GM21717 (cell line): ENCODE measurements around the gene SLC36A1.
A peak's percentile ranks its signal among the peaks of the same experiment; 100 is the strongest.

Experiments
- ATAC-seq: cut with Tn5 transposase; IDR thresholded peaks from one replicate; pipeline ENCODE4 v1.9.1; 2021; ENCODE audit warnings: mild to moderate bottlenecking, moderate library complexity; ENCODE audit not compliant: unreplicated experiment

Gene SLC36A1

DNA sequence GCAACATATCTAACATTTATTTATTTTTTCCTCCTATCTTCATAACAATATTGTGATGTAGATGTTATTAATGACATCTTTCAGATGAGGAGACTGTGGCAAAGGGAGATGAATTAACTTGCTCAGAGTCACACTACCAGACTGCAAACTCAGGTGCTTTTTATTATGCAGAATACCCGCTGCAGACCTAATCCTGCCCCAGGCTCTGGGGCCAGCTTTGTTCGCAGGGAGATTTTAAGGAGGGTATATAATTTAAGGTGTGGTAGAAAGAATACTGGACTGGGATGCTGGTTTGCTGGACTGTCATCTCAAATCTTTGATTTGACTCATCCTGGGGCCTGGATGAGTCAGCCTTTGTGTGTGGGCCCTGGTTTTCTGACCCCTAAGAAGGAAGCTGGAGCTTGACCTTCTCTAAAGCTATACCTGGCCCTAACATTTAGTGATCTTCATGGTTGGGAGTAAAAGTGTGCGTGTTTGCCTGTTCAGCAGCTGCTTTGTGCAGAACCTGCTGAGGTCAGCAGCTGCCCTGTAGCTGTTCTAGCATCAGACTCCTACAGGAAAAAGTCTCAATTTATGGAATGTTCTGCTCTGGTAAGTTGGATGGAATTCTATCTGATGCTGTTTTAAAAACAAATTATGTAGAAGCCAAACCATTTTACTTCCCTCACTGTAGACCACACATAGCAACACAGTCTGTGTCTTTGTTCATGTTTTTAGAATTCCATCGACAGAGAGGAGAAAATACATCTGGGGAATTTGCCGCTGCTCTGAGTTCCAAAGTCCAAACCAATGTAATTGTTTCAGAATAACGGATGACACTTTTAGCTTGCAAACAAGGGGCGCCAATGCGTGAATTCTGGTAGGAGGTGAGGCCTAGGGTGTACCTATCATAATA lies 4.5 kb downstream of the SLC36A1 start:
- peak; percentile 51 for ATAC-seq

GRCh38 chr5:151454166-151454565 lies 6.8 kb downstream of the SLC36A1 start:
- ATAC-seq = no peak

DNA sequence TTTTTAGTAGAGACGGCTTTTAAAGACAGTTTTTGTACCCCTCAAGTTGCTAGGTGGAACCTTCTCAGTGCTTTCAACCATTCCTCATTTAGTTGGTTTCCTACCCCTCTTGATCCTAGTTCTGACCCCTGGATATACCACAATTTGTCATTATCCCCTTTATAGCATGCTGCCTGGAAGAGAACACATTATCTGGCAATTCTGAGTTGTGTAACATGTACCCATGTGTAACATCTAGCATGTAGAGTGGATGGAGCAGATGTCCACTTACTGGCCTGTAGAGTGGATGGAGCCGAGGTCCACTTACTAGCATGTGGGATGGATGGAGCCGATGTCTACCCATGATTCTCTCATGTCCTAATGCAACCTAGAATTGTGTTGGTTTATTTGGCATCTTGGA lies 7.5 kb downstream of the SLC36A1 start:
- ATAC-seq = no peak

- no peak for ATAC-seq
Observed at GRCh38 chr5:151456321-151456940, 9.0 kb downstream of the SLC36A1 start.

DNA sequence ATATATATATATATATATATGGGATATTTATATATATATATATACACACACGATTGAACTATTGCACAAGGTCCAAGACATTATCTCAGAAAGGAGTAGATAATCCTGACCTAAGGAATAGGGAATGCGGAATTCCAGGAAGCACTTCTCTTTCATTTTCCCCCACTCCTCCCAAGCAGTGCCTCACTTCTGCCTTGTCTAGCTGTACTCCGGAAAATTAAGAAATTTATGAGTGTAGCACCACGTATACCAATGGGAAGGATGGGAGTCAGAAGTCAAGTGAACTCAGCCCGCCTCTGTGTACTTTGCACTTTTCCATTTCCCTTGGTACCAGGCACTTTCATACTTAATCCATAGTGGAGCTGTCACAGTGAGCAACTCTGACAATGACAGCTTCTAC lies 10.9 kb downstream of the SLC36A1 start:
- no peak for ATAC-seq

DNA sequence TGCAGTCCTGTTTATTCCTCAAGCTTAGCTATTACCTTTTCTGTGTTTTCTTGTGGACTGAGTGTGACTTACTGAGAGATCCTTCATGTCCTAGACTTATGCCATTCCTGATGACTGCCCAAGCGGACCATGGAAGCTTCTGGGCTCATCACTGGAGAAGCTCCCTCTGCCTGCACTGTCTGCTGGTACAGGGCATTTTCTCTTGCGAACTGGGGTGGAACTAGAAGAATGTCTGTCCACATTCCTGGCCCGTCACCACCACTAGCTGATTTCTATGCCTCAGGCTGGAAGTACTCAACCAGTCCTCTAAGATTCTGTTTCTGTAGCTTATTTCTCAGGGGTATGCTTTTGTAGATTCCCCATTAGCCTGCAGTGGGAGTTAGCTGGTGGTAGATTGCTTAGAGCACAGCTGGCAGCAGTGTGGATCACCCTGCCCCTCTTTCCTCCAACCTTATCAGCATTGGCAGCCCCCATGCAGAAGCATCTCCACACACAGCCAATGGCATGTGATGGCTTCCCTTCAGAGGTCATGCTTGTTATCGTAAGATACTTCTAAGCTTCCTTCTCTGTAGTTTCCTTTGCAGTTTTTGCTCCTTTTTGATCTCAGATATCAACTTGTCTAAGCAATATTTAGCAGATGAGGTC lies 12.4 kb downstream of the SLC36A1 start:
- ATAC-seq = no peak

DNA sequence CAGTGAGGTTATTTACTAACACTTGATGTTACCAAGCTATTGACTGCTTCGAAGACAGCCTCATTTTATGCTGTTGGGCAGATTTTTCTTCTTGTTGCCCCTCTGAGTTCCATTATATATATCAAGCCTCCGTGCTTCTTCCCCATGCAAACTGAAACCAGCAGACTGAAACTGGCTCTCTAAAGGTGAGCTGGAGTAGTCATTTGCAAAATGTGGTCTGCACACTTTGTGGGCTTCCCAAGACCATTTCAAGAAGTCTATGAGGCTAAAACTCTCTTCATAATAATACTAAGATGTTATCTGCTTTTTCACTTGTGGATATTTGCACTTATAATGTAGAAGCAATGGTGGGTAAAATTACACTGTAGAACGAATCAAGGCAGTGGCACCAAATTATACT lies 13.9 kb downstream of the SLC36A1 start:
- peak; percentile 95 for ATAC-seq

GRCh38 chr5:151463137-151464029 lies 16.0 kb downstream of the SLC36A1 start:
- ATAC-seq = no peak

DNA sequence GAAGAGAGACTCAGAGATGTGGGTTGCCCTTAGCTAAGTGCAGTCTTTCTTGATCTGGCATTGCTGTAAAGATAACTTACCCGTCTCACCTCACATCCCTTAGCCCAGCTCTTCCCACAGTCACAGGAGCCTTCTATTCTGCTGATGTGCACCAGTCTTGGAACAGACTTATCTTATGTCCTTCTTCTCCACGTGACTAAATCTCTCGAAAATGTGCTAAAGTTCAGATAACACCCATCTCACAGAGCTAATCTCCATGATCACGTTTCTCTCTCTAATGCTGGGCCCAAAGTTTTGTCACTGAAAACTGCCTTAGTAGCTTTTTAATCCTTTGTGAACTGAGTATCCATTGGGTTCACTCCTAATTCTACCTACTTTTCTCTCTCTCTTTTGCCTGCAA lies 16.7 kb downstream of the SLC36A1 start:
- no peak for ATAC-seq

DNA sequence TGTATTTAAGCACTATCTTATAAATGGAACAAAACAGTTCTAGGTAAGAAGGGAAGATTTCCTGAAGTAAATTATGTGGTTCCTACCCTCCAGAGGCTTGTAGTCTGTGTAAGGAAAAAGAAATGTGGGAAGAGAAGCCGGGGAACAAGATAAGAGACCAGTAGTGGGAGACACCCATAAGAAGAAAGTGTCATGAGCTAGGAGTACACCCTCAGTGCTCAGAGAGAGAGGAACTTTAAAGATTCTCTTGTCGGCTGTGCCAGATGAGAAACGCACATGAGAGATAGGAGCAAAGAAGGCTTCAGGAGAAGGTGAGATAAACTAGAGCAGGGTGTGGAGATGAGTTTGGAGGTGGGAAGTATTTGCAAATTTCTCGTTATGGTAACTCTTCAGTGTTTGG lies 18.1 kb downstream of the SLC36A1 start:
- ATAC-seq = no peak

GRCh38 chr5:151467576-151467975 lies 20.2 kb downstream of the SLC36A1 start:
- ATAC-seq = no peak

- no peak for ATAC-seq
Observed at GRCh38 chr5:151469386-151469785, 22.0 kb downstream of the SLC36A1 start.

GRCh38 chr5:151469992-151470391 lies 22.6 kb downstream of the SLC36A1 start:
- ATAC-seq = no peak

GRCh38 chr5:151470439-151470838 lies 23.0 kb downstream of the SLC36A1 start:
- no peak for ATAC-seq

DNA sequence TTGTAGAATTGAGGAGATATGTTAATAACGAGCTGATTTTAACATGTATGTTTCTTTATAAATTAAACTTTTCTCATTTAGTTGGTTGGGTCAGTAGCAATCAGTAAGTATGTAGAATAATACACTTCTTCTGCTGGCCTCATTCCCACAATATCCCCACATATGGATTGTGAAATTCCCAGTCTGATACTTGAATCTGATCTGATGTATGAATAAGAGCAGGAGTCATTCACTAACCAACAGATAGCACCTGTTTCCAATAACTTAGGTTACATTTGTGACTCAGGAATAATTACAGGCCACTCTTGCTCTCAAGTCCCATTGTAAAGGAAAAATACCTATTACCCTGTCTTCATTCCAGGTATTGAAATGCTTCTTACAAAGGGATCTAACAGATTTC lies 23.9 kb downstream of the SLC36A1 start:
- no peak for ATAC-seq

DNA sequence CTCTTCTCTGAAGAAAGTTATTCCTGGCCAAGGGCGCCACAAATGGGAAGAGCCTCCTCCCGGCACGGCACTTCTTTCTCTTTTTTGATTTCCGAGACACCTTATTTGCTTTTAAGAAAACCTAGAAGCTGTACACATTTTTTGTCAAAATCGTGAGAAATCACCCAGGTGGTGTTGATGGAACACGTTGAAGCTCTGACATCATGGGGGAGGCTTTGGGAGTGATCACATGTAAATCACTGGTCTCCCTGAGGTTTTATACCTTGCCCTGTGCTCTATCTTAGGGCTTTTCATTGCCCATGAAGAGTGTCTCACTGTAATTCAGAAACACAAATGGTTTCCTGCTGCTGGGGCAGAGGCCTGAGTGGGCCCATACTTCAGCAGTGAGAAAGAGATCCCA lies 27.4 kb downstream of the SLC36A1 start:
- ATAC-seq = no peak

DNA sequence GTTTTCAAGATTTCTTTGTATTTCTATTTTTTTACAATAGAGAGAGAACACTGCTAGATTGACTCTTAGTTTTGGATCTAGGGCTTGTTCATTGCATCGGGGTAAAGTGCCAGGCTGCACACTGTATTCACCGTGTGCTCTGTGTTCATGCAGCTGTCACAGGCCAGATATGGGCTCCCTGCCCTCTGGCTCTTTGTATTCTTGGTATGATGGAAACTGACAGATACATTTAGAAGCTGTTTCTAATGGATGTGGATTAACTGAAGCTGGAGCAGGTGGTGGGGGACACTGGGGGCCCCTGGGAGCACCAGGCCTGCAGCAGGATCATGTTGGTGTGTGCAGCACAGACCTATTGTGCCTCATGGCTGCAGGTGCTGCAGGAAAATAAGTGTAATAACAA lies 28.0 kb downstream of the SLC36A1 start:
- no peak for ATAC-seq

DNA sequence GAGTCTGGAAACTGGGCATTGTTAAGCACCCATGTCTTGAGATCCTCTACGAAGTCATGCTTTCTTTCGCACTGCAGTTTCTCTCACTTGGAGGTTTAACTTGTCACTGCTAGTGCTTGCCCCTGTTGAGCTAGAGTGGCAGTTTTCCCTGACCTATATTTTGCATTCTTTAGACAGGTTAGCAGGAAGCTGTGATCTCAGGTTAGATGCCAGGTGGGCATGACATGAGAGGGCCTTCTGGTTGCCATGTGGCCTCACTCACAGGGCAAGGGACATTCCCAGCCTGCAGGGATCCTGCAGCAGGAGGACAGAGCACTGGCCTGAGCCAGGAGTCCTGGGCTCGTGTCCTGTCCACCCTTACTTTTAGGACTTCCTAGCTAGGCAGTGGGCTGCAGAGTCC lies 28.6 kb downstream of the SLC36A1 start:
- ATAC-seq = no peak

GRCh38 chr5:151477101-151477500 lies 29.7 kb downstream of the SLC36A1 start:
- no peak for ATAC-seq

- ATAC-seq = no peak
Observed at GRCh38 chr5:151480384-151481293, 33.2 kb downstream of the SLC36A1 start.
